Neural progenitor cell (in vitro differentiated cells): ENCODE measurements around the gene IFNA2. TPM values are rescaled to one million over a fixed set of nuclear protein-coding genes. Genes with fewer than 3 reads are reported as not detected.
A peak's percentile ranks its signal among the peaks of the same experiment; 100 is the strongest.

Experiments used
- DNase-seq: peaks from one replicate; pipeline ENCODE4 v3.0.0-alpha.2; 2016; ENCODE audit warnings: low spot score
- H2AFZ ChIP-seq: fragments of 200-600 bp; sonication (generic); replicated peaks from 2 replicates; pipeline ENCODE4 v1.6.1; 2016; ENCODE audit warnings: antibody characterized with exemption
- H3F3A ChIP-seq: fragments of 200-600 bp; sonication (generic); 2 replicates; pipeline ENCODE4 v1.6.1; 2016; ENCODE audit warnings: antibody characterized with exemption, low read depth
- H3K27ac ChIP-seq: fragments of 200-600 bp; sonication (generic); 2 replicates; pipeline ENCODE4 v1.5.1; 2016; ENCODE audit warnings: mild to moderate bottlenecking
- H3K27me3 ChIP-seq: fragments of 200-600 bp; sonication (generic); 2 replicates; pipeline ENCODE4 v1.6.1; 2016; ENCODE audit warnings: mild to moderate bottlenecking, moderate library complexity
- H3K36me3 ChIP-seq: fragments of 200-600 bp; sonication (generic); 2 replicates; pipeline ENCODE4 v1.5.1; 2016
- H3K4me1 ChIP-seq: fragments of 200-600 bp; sonication (generic); 2 replicates; pipeline ENCODE4 v1.6.1; 2016; ENCODE audit warnings: mixed run types
- H3K4me2 ChIP-seq: fragments of 200-600 bp; sonication (generic); 2 replicates; pipeline ENCODE4 v1.6.1; 2016
- H3K4me3 ChIP-seq: fragments of 200-600 bp; sonication (generic); 2 replicates; pipeline ENCODE4 v1.5.1; 2016
- H3K79me2 ChIP-seq: fragments of 200-600 bp; sonication (generic); 2 replicates; pipeline ENCODE4 v1.6.1; 2016; ENCODE audit warnings: low read depth
- H3K9ac ChIP-seq: fragments of 200-600 bp; sonication (generic); 2 replicates; pipeline ENCODE4 v1.6.1; 2016
- H3K9me3 ChIP-seq: fragments of 200-600 bp; sonication (generic); 2 replicates; pipeline ENCODE4 v1.5.1; 2016; ENCODE audit warnings: low read depth
- H4K20me1 ChIP-seq: fragments of 200-600 bp; sonication (generic); 2 replicates; pipeline ENCODE4 v1.6.1; 2016; ENCODE audit warnings: low read depth
- H3K27ac Mint-ChIP-seq: 3 replicates; pipeline ENCODE4 v1.8.0; 2021; ENCODE audit warnings: mixed read lengths
- H3K27me3 Mint-ChIP-seq: 2 replicates; pipeline ENCODE4 v1.8.0; 2022; ENCODE audit warnings: low read depth, mild to moderate bottlenecking, inconsistent platforms, moderate library complexity, mixed read lengths; ENCODE audit not compliant: insufficient read depth
- H3K36me3 Mint-ChIP-seq: 3 replicates; pipeline ENCODE4 v1.8.0; 2021; ENCODE audit warnings: mixed read lengths
- H3K4me1 Mint-ChIP-seq: 3 replicates; pipeline ENCODE4 v1.8.0; 2021; ENCODE audit warnings: mixed read lengths
- H3K4me3 Mint-ChIP-seq: 3 replicates; pipeline ENCODE4 v1.8.0; 2021; ENCODE audit warnings: mild to moderate bottlenecking, moderate library complexity, mixed read lengths
- H3K9me3 Mint-ChIP-seq: 3 replicates; pipeline ENCODE4 v1.8.0; 2020; ENCODE audit warnings: mixed read lengths
- CTCF ChIP-seq: fragments of 200-600 bp; sonication (generic); IDR thresholded peaks from 2 replicates; pipeline ENCODE4 v1.5.1; 2017; ENCODE audit warnings: antibody characterized with exemption, mild to moderate bottlenecking
- EZH2 ChIP-seq: fragments of 200-600 bp; sonication (generic); IDR thresholded peaks from 2 replicates; pipeline ENCODE4 v1.6.1; 2017; ENCODE audit warnings: antibody characterized with exemption, mild to moderate bottlenecking, moderate library complexity
- EZH2phosphoT487 ChIP-seq: fragments of 200-600 bp; sonication (generic); IDR thresholded peaks from 2 replicates; pipeline ENCODE4 v1.6.1; 2017; ENCODE audit warnings: antibody characterized with exemption
- total RNA-seq: library from RNA; depleted of rRNA; stranded (reverse); fragments of >200 nt; gene quantifications from 2 replicates; pipeline ENCODE4 v1.2.3, GENCODE V29; 2015; ENCODE audit warnings: low replicate concordance

Gene IFNA2
- total RNA-seq, 1 donor from 2014 or later = not detected

GRCh38 chr9:21348430-21348970 lies 36.7 kb downstream of the IFNA2 start:
- Histone ChIP-seq H3K4me1 (no peaks in the 10 kb centered on the region), H3K27ac (no peak overlapping the region), H3K27me3 (no peaks in the 10 kb centered on the region), H3K79me2 (no peaks in the 10 kb centered on the region), H3K9me3 (no peaks in the 10 kb centered on the region), H4K20me1 (no peaks in the 10 kb centered on the region), H3K36me3 (no peaks in the 10 kb centered on the region), H3K9ac (no peak overlapping the region), H3F3A (no peaks in the 10 kb centered on the region), H3K4me2 (no peak overlapping the region), H2AFZ (no peak overlapping the region), H3K4me3 (no peak overlapping the region)
- TF ChIP-seq EZH2 = no peak
- no peak for TF ChIP-seq CTCF
- Mint-ChIP-seq H3K4me1 (no peaks in the 10 kb centered on the region), H3K36me3 (no peaks in the 10 kb centered on the region), H3K9me3 (peaks cover 12% of the 10 kb centered on the region), H3K27me3 (no peaks in the 10 kb centered on the region), H3K4me3 (no peak overlapping the region), H3K27ac (no peak overlapping the region)
- no peak for DNase-seq

GRCh38 chr9:21340735-21341134 lies 44.5 kb downstream of the IFNA2 start:
- H3K9me3 Mint-ChIP-seq = peaks cover 8% of the 10 kb centered on the region

GRCh38 chr9:21336457-21336856 lies 48.7 kb downstream of the IFNA2 start:
- Histone ChIP-seq H3K4me2 (no peak overlapping the region), H3K36me3 (no peaks in the 10 kb centered on the region), H3K27ac (no peak overlapping the region), H3K9ac (no peak overlapping the region), H3K79me2 (peaks cover 37% of the 10 kb centered on the region), H2AFZ (peak overlapping the region; percentile 44), H3K4me3 (no peak overlapping the region), H3K9me3 (no peaks in the 10 kb centered on the region), H3K27me3 (no peaks in the 10 kb centered on the region), H3F3A (no peaks in the 10 kb centered on the region), H4K20me1 (peaks cover 21% of the 10 kb centered on the region), H3K4me1 (peaks cover 11% of the 10 kb centered on the region)
- no peak overlapping the region for H3K27ac Mint-ChIP-seq
- H3K4me1 Mint-ChIP-seq = peaks cover 34% of the 10 kb centered on the region
- no peaks in the 10 kb centered on the region for H3K27me3 Mint-ChIP-seq
- H3K9me3 Mint-ChIP-seq = no peaks in the 10 kb centered on the region
- H3K36me3 Mint-ChIP-seq = peaks cover 15% of the 10 kb centered on the region
- H3K4me3 Mint-ChIP-seq = no peak overlapping the region
- no peak for DNase-seq
- TF ChIP-seq CTCF (peak; percentile 3), EZH2 (no peak), EZH2phosphoT487 (no peak)

More at GRCh38 chr9:21340735-21341134, 44.5 kb downstream of the IFNA2 start:
- Mint-ChIP-seq H3K27ac (no peak overlapping the region), H3K4me3 (no peak overlapping the region), H3K27me3 (no peaks in the 10 kb centered on the region), H3K4me1 (peaks cover 4% of the 10 kb centered on the region), H3K36me3 (no peaks in the 10 kb centered on the region)
- Histone ChIP-seq H3K79me2 (no peaks in the 10 kb centered on the region), H2AFZ (no peak overlapping the region), H3K4me2 (no peak overlapping the region), H3F3A (no peaks in the 10 kb centered on the region), H3K9me3 (no peaks in the 10 kb centered on the region), H4K20me1 (no peaks in the 10 kb centered on the region), H3K36me3 (no peaks in the 10 kb centered on the region), H3K4me3 (no peak overlapping the region), H3K4me1 (peaks cover 2% of the 10 kb centered on the region), H3K9ac (no peak overlapping the region), H3K27me3 (no peaks in the 10 kb centered on the region), H3K27ac (no peak overlapping the region)
- no peak for TF ChIP-seq CTCF
- no peak for TF ChIP-seq EZH2phosphoT487
- TF ChIP-seq EZH2 = no peak
- no peak for DNase-seq
